ENCODE measurements around the gene AOAH.

The AOAH gene

DNA sequence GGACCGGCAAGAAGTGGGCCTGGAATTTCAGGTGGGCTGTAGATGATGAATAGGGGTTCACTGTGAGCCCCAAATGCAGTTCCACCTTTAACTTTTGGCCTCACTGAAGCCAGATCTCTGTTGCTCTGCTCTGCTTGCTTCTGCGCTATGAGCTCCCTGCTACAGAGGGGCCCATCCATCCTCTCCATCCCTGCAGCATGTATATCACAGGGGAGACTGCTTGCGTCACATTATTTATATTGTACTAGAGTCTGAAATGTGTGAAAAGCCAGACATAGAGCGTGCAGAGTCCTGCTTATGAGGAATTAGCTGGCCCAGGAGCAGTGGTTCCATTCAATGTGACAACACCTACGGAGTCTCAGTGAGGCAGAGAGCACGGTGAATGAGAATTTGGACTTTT lies 69.9 kb downstream of the AOAH start:
- Histone ChIP-seq H3K27me3 (replicated peaks in 2 of 5; ENCODE audit: control insufficient read depth in 4 of 5, insufficient read depth in 5 of 5, low read length in 4 of 5) (no peaks in the 10 kb centered on the region), H3K27ac (ENCODE audit: insufficient read depth in 1 of 2, low read depth in 1 of 2, low read length in 2 of 2, poor library complexity in 1 of 2, severe bottlenecking in 2 of 2) (no peak overlapping the region), H3K4me1 (ENCODE audit: control extremely low read depth in 1 of 4, control insufficient read depth in 4 of 4, insufficient read depth in 4 of 4, low read length in 3 of 4) (peaks cover 0 to 4% (median 2%) of the 10 kb centered on the region in 4 experiments), H3K36me3 (ENCODE audit: control insufficient read depth in 4 of 4, insufficient read depth in 4 of 4, low read length in 3 of 4) (peaks cover 0 to 2% (median 0%) of the 10 kb centered on the region in 4 experiments), H3K4me3 (ENCODE audit: control insufficient read depth in 1 of 7, extremely low read depth in 1 of 7, insufficient read depth in 4 of 7, low read depth in 2 of 7, low read length in 6 of 7) (no peak overlapping the region), H3K9me3 (ENCODE audit: control extremely low read depth in 1 of 5, control insufficient read depth in 4 of 5, insufficient read depth in 2 of 5, low read depth in 1 of 5, low read length in 4 of 5) (no peaks in the 10 kb centered on the region)
- ChIA-PET POLR2A (no interaction called here), CTCF (interaction anchor here (2.1 kb wide), 1 partner anchor 16 kb away, joined by 4 read pairs; no protein-coding TSS in a partner anchor)
- no peak for DNase-seq
- 96% methylated on average over 3 of the region's 6 CpGs for WGBS (ENCODE audit: insufficient coverage)

DNA sequence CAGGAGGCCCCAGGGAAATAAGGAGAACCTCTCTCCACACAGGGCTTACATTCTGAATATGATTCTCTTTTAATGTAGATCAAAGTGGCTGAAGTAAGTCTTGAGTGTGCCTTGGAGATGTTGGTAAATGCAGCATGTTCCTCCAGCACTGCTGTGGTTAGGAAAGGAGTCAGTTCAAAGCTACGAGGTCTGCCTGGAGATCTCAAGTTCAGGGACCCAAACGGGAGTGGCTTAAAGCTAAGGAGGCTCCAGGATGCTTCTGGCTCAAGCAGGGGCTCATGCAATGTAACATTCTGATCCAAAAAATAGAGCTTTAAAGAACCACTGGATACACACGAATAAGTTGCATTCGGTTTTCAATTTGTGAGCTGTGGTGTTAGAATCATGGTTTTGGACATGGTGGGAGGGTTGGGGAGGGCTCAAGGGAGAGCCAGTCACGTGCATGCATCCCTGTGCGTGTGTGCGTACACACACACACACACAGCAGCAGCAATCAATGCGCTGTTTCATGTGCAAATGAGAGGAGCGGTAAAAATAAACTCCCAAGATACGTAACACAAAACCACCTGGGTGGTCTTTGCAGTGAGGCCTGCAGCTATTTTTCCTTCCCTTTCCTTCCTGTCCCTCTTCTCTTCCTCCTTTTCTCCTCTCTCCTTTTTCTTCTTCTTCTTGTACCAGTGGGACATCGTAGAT lies 70.5 kb downstream of the AOAH start:
- Histone ChIP-seq H3K27ac (ENCODE audit: insufficient read depth in 1 of 2, low read depth in 1 of 2, low read length in 2 of 2, poor library complexity in 1 of 2, severe bottlenecking in 2 of 2) (no peak overlapping the region), H3K4me1 (ENCODE audit: control extremely low read depth in 1 of 4, control insufficient read depth in 4 of 4, insufficient read depth in 4 of 4, low read length in 3 of 4) (peaks cover 0 to 6% (median 2%) of the 10 kb centered on the region in 4 experiments), H3K9me3 (ENCODE audit: control extremely low read depth in 1 of 5, control insufficient read depth in 4 of 5, insufficient read depth in 2 of 5, low read depth in 1 of 5, low read length in 4 of 5) (no peaks in the 10 kb centered on the region), H3K36me3 (ENCODE audit: control insufficient read depth in 4 of 4, insufficient read depth in 4 of 4, low read length in 3 of 4) (peaks cover 0 to 2% (median 0%) of the 10 kb centered on the region in 4 experiments), H3K27me3 (replicated peaks in 2 of 5; ENCODE audit: control insufficient read depth in 4 of 5, insufficient read depth in 5 of 5, low read length in 4 of 5) (no peaks in the 10 kb centered on the region), H3K4me3 (ENCODE audit: control insufficient read depth in 1 of 7, extremely low read depth in 1 of 7, insufficient read depth in 4 of 7, low read depth in 2 of 7, low read length in 6 of 7) (no peak overlapping the region)
- WGBS (ENCODE audit: insufficient coverage) = 52% methylated on average over 2 of the region's 11 CpGs
- POLR2A ChIA-PET = interaction anchor here (0.6 to 0.7 kb wide), 2 partner anchors 25 to 203 kb away, joined by 3 to 5 read pairs; no protein-coding TSS in a partner anchor
- no peak for DNase-seq
- CTCF ChIA-PET = interaction anchor here (1.3 to 2.1 kb wide), 2 partner anchors 17 to 45 kb away, joined by 3 to 4 read pairs; no protein-coding TSS in a partner anchor

DNA sequence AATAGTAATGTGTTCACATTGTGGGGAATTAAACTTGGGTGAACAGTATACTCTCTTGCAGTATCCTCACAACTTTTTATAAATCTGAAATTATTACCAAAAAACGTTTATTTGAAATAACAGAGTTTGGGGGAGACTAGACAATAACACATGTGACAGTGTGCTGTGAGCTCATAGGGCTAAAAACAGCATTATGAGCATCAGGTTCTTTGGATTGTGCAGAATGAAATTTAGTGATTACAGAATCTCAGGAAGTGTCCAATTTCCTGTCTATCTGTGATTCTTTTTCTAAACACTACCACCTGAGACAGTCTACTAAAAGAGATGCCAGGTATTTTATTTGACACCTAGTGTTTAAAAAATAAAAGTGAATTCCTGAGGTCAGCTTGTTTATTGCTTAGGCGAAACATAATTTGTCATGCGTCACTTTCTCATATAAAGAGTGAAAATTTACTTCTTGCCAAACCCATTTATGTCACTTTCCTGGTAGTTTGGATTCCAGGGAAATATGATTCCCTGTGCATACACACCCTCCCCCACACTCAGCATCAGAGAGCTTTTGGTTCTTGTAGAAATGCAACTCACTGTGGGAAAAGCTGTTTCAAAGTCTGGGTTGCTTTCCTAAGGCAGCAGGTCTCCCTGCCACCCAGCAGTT lies 71.2 kb downstream of the AOAH start:
- H3K27ac ChIP-seq (ENCODE audit: insufficient read depth in 1 of 2, low read depth in 1 of 2, low read length in 2 of 2, poor library complexity in 1 of 2, severe bottlenecking in 2 of 2) = no peak overlapping the region
- H3K4me3 ChIP-seq (ENCODE audit: control insufficient read depth in 1 of 7, extremely low read depth in 1 of 7, insufficient read depth in 4 of 7, low read depth in 2 of 7, low read length in 6 of 7) = no peak overlapping the region
- no peaks in the 10 kb centered on the region for H3K27me3 ChIP-seq (replicated peaks in 2 of 5; ENCODE audit: control insufficient read depth in 4 of 5, insufficient read depth in 5 of 5, low read length in 4 of 5)
- ChIA-PET CTCF (interaction anchor here (1.3 kb wide), 1 partner anchor 44 kb away, joined by 3 read pairs; no protein-coding TSS in a partner anchor), POLR2A (interaction anchor here (0.6 to 0.7 kb wide), 2 partner anchors 26 to 204 kb away, joined by 3 to 5 read pairs; no protein-coding TSS in a partner anchor)
- peaks cover 0 to 6% (median 2%) of the 10 kb centered on the region in 4 experiments for H3K4me1 ChIP-seq (ENCODE audit: control extremely low read depth in 1 of 4, control insufficient read depth in 4 of 4, insufficient read depth in 4 of 4, low read length in 3 of 4)
- WGBS (ENCODE audit: insufficient coverage) = no CpG with 5 or more reads among the region's 3 CpGs
- H3K9me3 ChIP-seq (ENCODE audit: control extremely low read depth in 1 of 5, control insufficient read depth in 4 of 5, insufficient read depth in 2 of 5, low read depth in 1 of 5, low read length in 4 of 5) = no peaks in the 10 kb centered on the region
- peaks cover 0 to 2% (median 0%) of the 10 kb centered on the region in 4 experiments for H3K36me3 ChIP-seq (ENCODE audit: control insufficient read depth in 4 of 4, insufficient read depth in 4 of 4, low read length in 3 of 4)
- DNase-seq = no peak

DNA sequence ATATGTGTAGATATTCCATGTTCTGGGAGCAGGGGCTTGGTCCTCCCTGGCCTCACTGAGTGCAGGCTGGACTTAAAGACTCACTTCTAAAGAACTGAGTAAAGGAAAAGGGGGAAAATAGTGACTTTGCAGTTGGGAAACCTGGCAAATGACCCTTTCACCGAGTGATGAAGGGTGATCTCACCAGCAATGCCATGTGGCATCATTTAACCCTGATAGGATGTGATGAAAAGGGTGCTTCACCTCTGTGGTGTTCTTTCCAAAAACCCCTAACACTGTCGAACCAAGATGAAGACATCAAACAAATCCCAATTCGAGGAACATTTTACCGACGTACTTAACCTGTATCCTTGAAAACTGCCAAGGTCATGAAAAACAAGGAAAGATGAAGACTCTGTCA lies 71.9 kb downstream of the AOAH start:
- H3K4me3 ChIP-seq (ENCODE audit: control insufficient read depth in 1 of 7, extremely low read depth in 1 of 7, insufficient read depth in 4 of 7, low read depth in 2 of 7, low read length in 6 of 7) = no peak overlapping the region
- ChIA-PET POLR2A (no interaction called here), CTCF (interaction anchor here (1.3 kb wide), 1 partner anchor 82 kb away, joined by 3 read pairs; no protein-coding TSS in a partner anchor)
- WGBS (ENCODE audit: insufficient coverage) = 100% methylated on average over 5 of the region's 5 CpGs
- no peaks in the 10 kb centered on the region for H3K27me3 ChIP-seq (replicated peaks in 2 of 5; ENCODE audit: control insufficient read depth in 4 of 5, insufficient read depth in 5 of 5, low read length in 4 of 5)
- H3K36me3 ChIP-seq (ENCODE audit: control insufficient read depth in 4 of 4, insufficient read depth in 4 of 4, low read length in 3 of 4) = peaks cover 0 to 2% (median 0%) of the 10 kb centered on the region in 4 experiments
- H3K9me3 ChIP-seq (ENCODE audit: control extremely low read depth in 1 of 5, control insufficient read depth in 4 of 5, insufficient read depth in 2 of 5, low read depth in 1 of 5, low read length in 4 of 5) = no peaks in the 10 kb centered on the region
- no peak overlapping the region for H3K27ac ChIP-seq (ENCODE audit: insufficient read depth in 1 of 2, low read depth in 1 of 2, low read length in 2 of 2, poor library complexity in 1 of 2, severe bottlenecking in 2 of 2)
- no peak for DNase-seq
- H3K4me1 ChIP-seq (ENCODE audit: control extremely low read depth in 1 of 4, control insufficient read depth in 4 of 4, insufficient read depth in 4 of 4, low read length in 3 of 4) = peaks cover 0 to 6% (median 2%) of the 10 kb centered on the region in 4 experiments

DNA sequence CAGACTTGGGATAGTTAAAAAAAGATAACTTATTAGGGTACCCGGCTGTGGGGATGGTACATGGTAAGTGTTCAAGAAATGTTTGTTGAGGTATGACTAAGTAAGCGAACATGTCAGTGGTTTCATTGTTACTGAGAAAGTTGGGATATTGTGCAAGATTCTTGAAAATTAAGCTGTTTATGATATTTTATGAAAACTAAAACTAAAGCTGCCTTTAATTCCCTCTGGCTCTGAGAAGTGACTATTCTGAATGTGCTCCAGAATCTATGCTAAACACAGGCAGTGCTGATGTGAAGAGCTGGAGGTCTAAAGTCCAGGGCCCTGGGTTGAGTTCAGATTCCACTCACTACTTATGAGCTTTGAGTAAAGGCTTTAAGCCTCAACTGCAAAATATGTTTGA lies 72.9 kb downstream of the AOAH start:
- Histone ChIP-seq H3K27me3 (replicated peaks in 2 of 5; ENCODE audit: control insufficient read depth in 4 of 5, insufficient read depth in 5 of 5, low read length in 4 of 5) (no peaks in the 10 kb centered on the region), H3K27ac (ENCODE audit: insufficient read depth in 1 of 2, low read depth in 1 of 2, low read length in 2 of 2, poor library complexity in 1 of 2, severe bottlenecking in 2 of 2) (no peak overlapping the region), H3K4me1 (ENCODE audit: control extremely low read depth in 1 of 4, control insufficient read depth in 4 of 4, insufficient read depth in 4 of 4, low read length in 3 of 4) (peaks cover 0 to 6% (median 2%) of the 10 kb centered on the region in 4 experiments), H3K36me3 (ENCODE audit: control insufficient read depth in 4 of 4, insufficient read depth in 4 of 4, low read length in 3 of 4) (peaks cover 0 to 2% (median 0%) of the 10 kb centered on the region in 4 experiments), H3K9me3 (ENCODE audit: control extremely low read depth in 1 of 5, control insufficient read depth in 4 of 5, insufficient read depth in 2 of 5, low read depth in 1 of 5, low read length in 4 of 5) (no peaks in the 10 kb centered on the region), H3K4me3 (ENCODE audit: control insufficient read depth in 1 of 7, extremely low read depth in 1 of 7, insufficient read depth in 4 of 7, low read depth in 2 of 7, low read length in 6 of 7) (no peak overlapping the region)
- POLR2A ChIA-PET = no interaction called here
- CTCF ChIA-PET = interaction anchor here (1.0 to 1.3 kb wide), 3 partner anchors 9 to 81 kb away, joined by 3 to 5 read pairs (median 3); no protein-coding TSS in a partner anchor
- DNase-seq = no peak
- WGBS (ENCODE audit: insufficient coverage) = no CpG with 5 or more reads among the region's 2 CpGs

DNA sequence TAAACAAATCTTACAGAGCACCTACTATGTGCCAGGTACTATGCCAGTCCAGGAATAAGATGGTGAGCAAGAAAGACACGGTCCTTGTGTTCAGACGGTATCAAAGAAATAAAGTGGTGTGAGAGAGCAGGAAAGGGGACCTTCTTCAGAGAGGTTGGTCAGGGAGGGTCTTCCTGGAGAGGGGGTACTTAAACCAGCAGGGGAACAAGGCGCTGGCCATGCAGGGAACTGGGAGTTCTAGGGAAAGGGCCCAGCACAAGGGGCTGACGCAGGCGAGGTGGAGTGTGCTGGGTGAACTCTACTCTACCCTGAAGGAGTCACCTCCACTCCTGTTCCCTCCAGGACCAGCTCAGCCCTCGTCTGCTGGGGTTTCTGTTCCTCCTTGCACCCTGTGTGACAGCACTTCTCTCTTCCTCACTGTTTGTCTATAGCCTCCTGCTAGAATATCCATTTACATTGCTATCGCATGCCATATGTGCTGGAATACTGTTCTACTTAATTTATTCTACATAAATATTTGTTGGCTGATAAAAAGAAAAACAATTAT lies 73.5 kb downstream of the AOAH start:
- Histone ChIP-seq H3K27ac (ENCODE audit: insufficient read depth in 1 of 2, low read depth in 1 of 2, low read length in 2 of 2, poor library complexity in 1 of 2, severe bottlenecking in 2 of 2) (no peak overlapping the region), H3K4me1 (ENCODE audit: control extremely low read depth in 1 of 4, control insufficient read depth in 4 of 4, insufficient read depth in 4 of 4, low read length in 3 of 4) (peaks cover 0 to 6% (median 2%) of the 10 kb centered on the region in 4 experiments), H3K4me3 (ENCODE audit: control insufficient read depth in 1 of 7, extremely low read depth in 1 of 7, insufficient read depth in 4 of 7, low read depth in 2 of 7, low read length in 6 of 7) (no peak overlapping the region), H3K9me3 (ENCODE audit: control extremely low read depth in 1 of 5, control insufficient read depth in 4 of 5, insufficient read depth in 2 of 5, low read depth in 1 of 5, low read length in 4 of 5) (no peaks in the 10 kb centered on the region), H3K27me3 (replicated peaks in 2 of 5; ENCODE audit: control insufficient read depth in 4 of 5, insufficient read depth in 5 of 5, low read length in 4 of 5) (no peaks in the 10 kb centered on the region), H3K36me3 (ENCODE audit: control insufficient read depth in 4 of 4, insufficient read depth in 4 of 4, low read length in 3 of 4) (peaks cover 0 to 2% (median 0%) of the 10 kb centered on the region in 4 experiments)
- POLR2A ChIA-PET = no interaction called here
- no peak for DNase-seq
- 96% methylated on average over 6 of the region's 7 CpGs for WGBS (ENCODE audit: insufficient coverage)
- CTCF ChIA-PET = interaction anchor here (1.0 to 1.3 kb wide), 3 partner anchors 9 to 80 kb away, joined by 3 to 5 read pairs (median 3); no protein-coding TSS in a partner anchor
